Lower lobe of right lung (tissue), 2 donors: ENCODE data around the gene CPNE7. TPM values are rescaled to one million over a fixed set of nuclear protein-coding genes. Genes with fewer than 3 reads are reported as not detected.

Experiments
- ATAC-seq, 2 donors: fragments of 200-7000 bp; cut with Tn5 transposase; one replicate each; pipeline ENCODE4 v1.9.1; 2020 to 2022; ENCODE audit warnings: mild to moderate bottlenecking in 2 of 2, moderate library complexity in 2 of 2
- DNase-seq: peaks from one replicate; pipeline ENCODE4 v3.0.0-alpha.2; 2020
- H3K27ac ChIP-seq: fragments of 200-600 bp; one replicate; pipeline ENCODE4 v1.8.0; 2022
- H3K27me3 ChIP-seq: fragments of 200-600 bp; one replicate; pipeline ENCODE4 v1.8.0; 2022; ENCODE audit warnings: low read depth
- H3K36me3 ChIP-seq: fragments of 200-600 bp; one replicate; pipeline ENCODE4 v1.8.0; 2022; ENCODE audit warnings: mild to moderate bottlenecking
- H3K4me1 ChIP-seq: fragments of 200-600 bp; one replicate; pipeline ENCODE4 v1.8.0; 2022
- H3K4me3 ChIP-seq: fragments of 200-600 bp; one replicate; pipeline ENCODE4 v1.8.0; 2022; ENCODE audit warnings: mild to moderate bottlenecking
- H3K9me3 ChIP-seq: fragments of 200-600 bp; one replicate; pipeline ENCODE4 v1.8.0; 2022
- intact Hi-C: fragments of 100-400 bp; cut with DNase I; formaldehyde crosslinking; loops from one replicate; pipeline ENCODE4 v1.11.0; 2022
- total RNA-seq: library from RNA; stranded (reverse); fragmentation: NEBNext Ultra II Directional; extraction: Animal tissue kit (Norgen Biotek cat#: 25700); gene quantifications from one replicate; pipeline ENCODE4 v1.2.1, GENCODE V29; 2021
- TF ChIP-seq, protein P1 (sequence below): fragments of 200-600 bp; IDR thresholded peaks from one replicate; pipeline ENCODE4 v1.8.0; 2022; ENCODE audit warnings: antibody characterized with exemption, mild to moderate bottlenecking
- donor health status: DM: no; HTN: yes; CAD: no; lungs with severe emphysema.

CPNE7 gene
- total RNA-seq, 1 donor from 2014 or later, result 0.35 TPM

DNA sequence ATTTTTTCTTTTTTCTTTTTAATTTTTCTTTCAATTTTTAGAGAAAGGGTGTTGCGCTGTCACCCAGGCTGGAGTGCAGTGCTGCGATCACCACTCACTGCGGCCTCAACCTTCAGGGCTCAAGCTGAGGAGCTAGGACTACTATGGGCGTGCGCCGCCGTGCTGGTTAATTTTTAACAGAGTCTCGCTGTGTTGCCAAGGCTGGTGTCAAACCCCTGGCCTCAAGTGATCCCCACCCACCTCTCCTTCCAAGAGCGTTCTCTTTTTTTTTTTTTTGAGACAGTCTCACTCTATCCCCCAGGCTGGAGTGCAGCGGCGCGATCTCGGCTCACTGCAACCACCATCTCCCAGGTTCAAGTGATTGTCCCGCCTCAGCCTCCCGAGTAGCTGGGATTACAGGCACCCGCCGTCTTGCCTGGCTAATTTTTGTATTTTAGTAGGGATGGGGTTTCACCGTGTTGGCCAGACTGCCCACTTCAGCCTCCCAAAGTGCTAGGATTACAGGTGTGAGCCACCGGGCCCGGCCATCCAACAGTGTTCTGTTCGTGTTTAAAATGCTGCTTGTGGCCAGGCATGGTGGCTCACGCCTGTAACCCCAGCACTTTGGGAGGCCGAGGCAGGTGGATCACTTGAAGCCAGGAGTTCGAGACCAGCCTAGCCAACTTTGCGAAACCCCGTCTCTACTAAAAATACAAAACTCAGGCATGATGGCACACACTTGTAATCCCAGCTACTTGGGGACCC lies 29.6 kb upstream of the CPNE7 start:
- intact Hi-C loops, result no loop called here
- DNase-seq, result peak; percentile 76
- peaks cover 82% of the 10 kb centered on the region for H3K36me3 ChIP-seq

DNA sequence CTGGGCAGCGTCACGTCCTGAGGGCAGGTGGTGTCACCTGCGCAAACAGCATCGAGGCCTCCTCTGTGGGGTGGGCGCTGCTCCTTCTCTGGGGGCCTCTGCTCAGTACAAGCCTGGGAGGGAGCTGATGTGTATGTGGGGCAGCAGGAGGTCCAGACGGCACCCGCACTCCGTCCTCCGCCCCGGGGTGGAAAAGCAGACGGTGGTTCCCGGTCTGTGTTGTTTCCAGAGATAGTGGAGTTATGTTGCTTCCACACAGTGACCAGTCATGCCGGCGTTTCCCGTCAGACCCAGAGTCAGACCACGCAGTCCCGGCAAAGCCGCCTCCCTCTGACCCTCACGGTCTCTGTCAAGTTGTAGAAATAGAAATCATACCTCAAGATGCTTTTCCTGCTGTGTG lies 28.8 kb upstream of the CPNE7 start:
- DNase-seq, result no peak
- Histone ChIP-seq H3K9me3 (no peaks in the 10 kb centered on the region), H3K27ac (no peak overlapping the region), H3K36me3 (peaks cover 82% of the 10 kb centered on the region), H3K4me3 (no peak overlapping the region), H3K27me3 (no peaks in the 10 kb centered on the region), H3K4me1 (no peaks in the 10 kb centered on the region)
- no peak for ATAC-seq
- intact Hi-C loops, result no loop called here
- TF ChIP-seq, protein P1, sequence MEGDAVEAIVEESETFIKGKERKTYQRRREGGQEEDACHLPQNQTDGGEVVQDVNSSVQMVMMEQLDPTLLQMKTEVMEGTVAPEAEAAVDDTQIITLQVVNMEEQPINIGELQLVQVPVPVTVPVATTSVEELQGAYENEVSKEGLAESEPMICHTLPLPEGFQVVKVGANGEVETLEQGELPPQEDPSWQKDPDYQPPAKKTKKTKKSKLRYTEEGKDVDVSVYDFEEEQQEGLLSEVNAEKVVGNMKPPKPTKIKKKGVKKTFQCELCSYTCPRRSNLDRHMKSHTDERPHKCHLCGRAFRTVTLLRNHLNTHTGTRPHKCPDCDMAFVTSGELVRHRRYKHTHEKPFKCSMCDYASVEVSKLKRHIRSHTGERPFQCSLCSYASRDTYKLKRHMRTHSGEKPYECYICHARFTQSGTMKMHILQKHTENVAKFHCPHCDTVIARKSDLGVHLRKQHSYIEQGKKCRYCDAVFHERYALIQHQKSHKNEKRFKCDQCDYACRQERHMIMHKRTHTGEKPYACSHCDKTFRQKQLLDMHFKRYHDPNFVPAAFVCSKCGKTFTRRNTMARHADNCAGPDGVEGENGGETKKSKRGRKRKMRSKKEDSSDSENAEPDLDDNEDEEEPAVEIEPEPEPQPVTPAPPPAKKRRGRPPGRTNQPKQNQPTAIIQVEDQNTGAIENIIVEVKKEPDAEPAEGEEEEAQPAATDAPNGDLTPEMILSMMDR, result no peak

More for the DNA sequence above, 29.6 kb upstream of the CPNE7 start:
- TF ChIP-seq, protein P1, result no peak
- H3K9me3 ChIP-seq, result no peaks in the 10 kb centered on the region
- no peaks in the 10 kb centered on the region for H3K27me3 ChIP-seq
- no peak overlapping the region for H3K4me3 ChIP-seq
- no peak overlapping the region for H3K27ac ChIP-seq
- no peaks in the 10 kb centered on the region for H3K4me1 ChIP-seq
- ATAC-seq, result peak; percentile 80 to 89

DNA sequence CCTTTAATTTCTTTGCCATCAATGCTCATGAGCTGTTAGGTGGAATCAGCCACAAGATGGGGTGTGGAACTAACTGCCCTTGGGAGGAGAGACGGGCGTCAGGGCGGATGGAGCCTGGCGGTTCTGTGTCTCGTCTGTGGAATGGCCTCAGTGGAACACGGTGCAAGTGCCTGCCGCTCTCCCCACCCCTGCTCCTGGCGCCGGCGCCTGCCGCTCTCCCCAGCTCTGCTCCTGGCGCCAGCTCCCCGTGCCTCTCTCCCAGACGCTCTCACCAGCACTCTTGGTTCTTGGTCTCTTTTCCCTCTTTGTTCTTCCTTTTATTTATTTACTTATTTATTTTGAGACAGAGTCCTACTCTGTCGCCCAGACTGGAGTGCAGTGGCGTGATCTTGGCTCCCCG lies 28.3 kb upstream of the CPNE7 start:
- no peaks in the 10 kb centered on the region for H3K4me1 ChIP-seq
- ATAC-seq (no peak), DNase-seq (no peak)
- no peak overlapping the region for H3K27ac ChIP-seq
- no peaks in the 10 kb centered on the region for H3K9me3 ChIP-seq
- TF ChIP-seq, protein P1, result no peak
- no peak overlapping the region for H3K4me3 ChIP-seq
- intact Hi-C loops, result no loop called here
- H3K27me3 ChIP-seq, result no peaks in the 10 kb centered on the region
- peaks cover 82% of the 10 kb centered on the region for H3K36me3 ChIP-seq

DNA sequence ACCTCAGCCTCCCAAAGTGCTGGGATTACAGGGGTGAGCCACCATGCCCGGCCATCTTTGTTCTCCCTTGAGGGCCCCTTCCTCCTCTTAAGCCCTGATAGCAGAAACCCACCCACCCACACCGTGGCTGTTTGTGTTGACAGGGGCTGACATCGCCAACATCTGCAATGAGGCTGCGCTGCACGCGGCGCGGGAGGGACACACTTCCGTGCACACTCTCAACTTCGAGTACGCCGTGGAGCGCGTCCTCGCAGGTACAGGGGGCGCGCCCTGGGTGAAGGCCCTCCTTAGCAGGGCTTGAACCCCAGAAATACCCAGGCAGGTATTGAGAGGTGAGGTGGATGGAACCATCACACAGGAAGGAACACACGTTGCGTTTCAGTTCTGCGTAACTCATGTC lies 27.7 kb upstream of the CPNE7 start:
- no peak overlapping the region for H3K27ac ChIP-seq
- ATAC-seq, result no peak
- H3K36me3 ChIP-seq, result peaks cover 88% of the 10 kb centered on the region
- no peaks in the 10 kb centered on the region for H3K4me1 ChIP-seq
- intact Hi-C loops, result no loop called here
- TF ChIP-seq, protein P1, result no peak
- no peak for DNase-seq
- H3K4me3 ChIP-seq, result no peak overlapping the region
- H3K27me3 ChIP-seq, result no peaks in the 10 kb centered on the region
- H3K9me3 ChIP-seq, result no peaks in the 10 kb centered on the region

DNA sequence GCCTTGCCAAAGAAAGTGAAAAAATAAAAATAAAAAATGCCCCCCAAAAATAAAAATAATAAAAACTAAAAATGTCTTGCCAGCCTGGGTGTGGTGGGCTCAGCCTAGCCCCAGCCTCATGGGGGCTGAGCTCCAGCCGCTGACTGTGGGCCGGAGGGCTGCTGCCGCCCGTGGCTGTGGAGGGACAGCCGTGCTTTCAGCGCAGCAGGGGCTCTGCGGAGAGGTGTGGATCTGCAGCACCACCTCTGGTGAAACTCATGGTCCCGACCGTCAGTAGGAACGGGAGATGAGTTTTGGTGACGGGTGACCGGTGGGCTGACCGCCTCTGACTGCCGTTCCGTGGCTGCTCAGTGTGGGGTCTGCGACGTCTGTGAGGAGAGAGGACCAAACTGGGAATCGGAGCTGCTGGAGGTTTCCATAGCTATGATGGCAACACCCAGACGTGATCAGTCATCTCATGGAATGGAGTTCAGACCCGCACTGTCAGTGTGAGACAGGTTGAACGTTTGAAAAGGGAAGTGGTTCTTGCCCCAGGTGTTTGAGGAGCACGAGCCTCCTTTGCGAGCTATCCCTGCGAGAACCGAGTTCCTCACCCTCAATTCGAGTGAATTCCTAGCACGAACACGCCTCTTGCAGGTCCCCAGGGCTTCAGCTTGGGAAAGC lies 27.1 kb upstream of the CPNE7 start:
- H3K27me3 ChIP-seq, result no peaks in the 10 kb centered on the region
- H3K27ac ChIP-seq, result no peak overlapping the region
- H3K9me3 ChIP-seq, result no peaks in the 10 kb centered on the region
- intact Hi-C loops, result no loop called here
- no peaks in the 10 kb centered on the region for H3K4me1 ChIP-seq
- TF ChIP-seq, protein P1, result no peak
- no peak for ATAC-seq
- no peak for DNase-seq
- no peak overlapping the region for H3K4me3 ChIP-seq
- peaks cover 94% of the 10 kb centered on the region for H3K36me3 ChIP-seq
